K562 (cell line): ENCODE data around the gene CSNK1D. TPM values are rescaled to one million over a fixed set of nuclear protein-coding genes. Genes with fewer than 3 reads are reported as not detected.
A peak's percentile ranks its signal among the peaks of the same experiment; 100 is the strongest.

Source experiments
- ATF1 ChIP-seq, 2 experiments: fragments of 450-650 bp in 1 of 2; IDR thresholded peaks; 2 replicates each; pipeline ENCODE4 v1.6.1; 2016; ENCODE audit warnings: missing compliant biosample characterization in 1 of 2, missing genetic modification characterization in 1 of 2
- BCOR ChIP-seq: fragments of 450-650 bp; IDR thresholded peaks from 2 replicates; pipeline ENCODE4 v1.6.1; 2016
- FUS ChIP-seq: fragments of 200-400 bp; formaldehyde crosslinking; optimal IDR thresholded peaks from 2 replicates; pipeline ENCODE3; 2017; ENCODE audit warnings: low read depth, low read length
- KLF13 ChIP-seq: fragments of 450-650 bp; IDR thresholded peaks from 2 replicates; pipeline ENCODE4 v1.6.1; 2016; ENCODE audit warnings: missing genetic modification characterization, low read depth, mild to moderate bottlenecking, missing compliant biosample characterization, moderate library complexity, borderline replicate concordance
- MXI1 ChIP-seq: IDR thresholded peaks from 2 replicates; pipeline ENCODE4 v1.6.1; 2011; ENCODE audit warnings: low read depth, mild to moderate bottlenecking, improper control_type of control experiment, low read length
- RFX1 ChIP-seq: fragments of 450-650 bp; IDR thresholded peaks from 2 replicates; pipeline ENCODE4 v1.6.1; 2016; ENCODE audit warnings: mild to moderate bottlenecking, moderate library complexity
- SIX5 ChIP-seq, 2 experiments: IDR thresholded peaks; 2 replicates each; pipeline ENCODE4 v1.6.1; 2011; ENCODE audit warnings: low read length in 2 of 2, borderline replicate concordance in 1 of 2, low read depth in 1 of 2, mild to moderate bottlenecking in 1 of 2, moderate library complexity in 1 of 2; ENCODE audit not compliant: insufficient read depth in 1 of 2
- ZBTB17 ChIP-seq: fragments of 450-650 bp; formaldehyde crosslinking; IDR thresholded peaks from 2 replicates; pipeline ENCODE4 v1.4.0; 2020; ENCODE audit warnings: mild to moderate bottlenecking
- ZEB2 ChIP-seq: fragments of 450-650 bp; IDR thresholded peaks from 2 replicates; pipeline ENCODE4 v1.6.1; 2016
- ZNF143 ChIP-seq: sonication (generic); formaldehyde crosslinking; IDR thresholded peaks from 2 replicates; pipeline ENCODE4 v1.9.0; 2022; ENCODE audit warnings: mild to moderate bottlenecking, missing genetic modification reagents
- ZNF274 ChIP-seq: IDR thresholded peaks from 2 replicates; pipeline ENCODE4 v1.6.1; 2011; ENCODE audit warnings: low read depth, mild to moderate bottlenecking, low read length, moderate library complexity, borderline replicate concordance
- ZNF384 ChIP-seq: IDR thresholded peaks from 2 replicates; pipeline ENCODE4 v1.6.1; 2012; ENCODE audit warnings: low read depth, low read length, improper control_type of control experiment
- polyA plus RNA-seq, 8 experiments: library from polyadenylated mRNA; depleted of rRNA in 4 of 8; stranded (reverse) in 5 of 8; unstranded in 3 of 8; fragments of >200 nt; fragmentation: Nextera tagmentation in 2 of 8; fragmentation: Illumina TruSeq in 1 of 8; extraction: Ambion mirVana in 2 of 8; extraction: Trizol in 1 of 8; gene quantifications; 2 replicates each; pipeline versions ENCODE4 v1.2.1 to v1.2.3, GENCODE V29; 2011 to 2014; ENCODE audit warnings: inconsistent platforms in 1 of 8, missing spikeins in 1 of 8
- total RNA-seq, 7 experiments: library from RNA; depleted of rRNA in 6 of 7; stranded (reverse); fragments of >200 nt in 6 of 7; fragmentation: Illumina TruSeq in 2 of 7; extraction: Trizol in 2 of 7; gene quantifications; 2 replicates each; pipeline versions ENCODE4 v1.2.1 to v1.2.3, GENCODE V29; 2011 to 2021; ENCODE audit warnings: low replicate concordance in 1 of 7
- TF ChIP-seq, protein P1 (sequence below): fragments of 450-650 bp; IDR thresholded peaks from 2 replicates; pipeline ENCODE4 v1.6.1; 2017; ENCODE audit warnings: antibody characterized with exemption, mild to moderate bottlenecking
- TF ChIP-seq, protein P2 (sequence below): fragments of 250-450 bp; sonication (Bioruptor Pico); IDR thresholded peaks from 2 replicates; pipeline ENCODE4 v1.5.0; 2020; ENCODE audit warnings: mild to moderate bottlenecking
- TF ChIP-seq, protein P3 (sequence below): IDR thresholded peaks from 2 replicates; pipeline ENCODE4 v1.6.1; 2011; ENCODE audit not compliant: insufficient read length; ENCODE audit errors: extremely low read depth
- TF ChIP-seq, protein P4 (sequence below), 2 experiments: fragments of 150-350 bp in 1 of 2; IDR thresholded peaks; 2 replicates each; pipeline ENCODE4 v1.6.1; 2012 to 2016; ENCODE audit warnings: low read depth in 2 of 2, low read length in 2 of 2, mild to moderate bottlenecking in 1 of 2, moderate library complexity in 1 of 2

CSNK1D gene
- total and polyA plus RNA-seq, 9 of the 15 experiments (the other 6 are each of a cell fraction or from before 2014, with no cell fraction given), result 6.5 to 133 (median 41.3) TPM

DNA sequence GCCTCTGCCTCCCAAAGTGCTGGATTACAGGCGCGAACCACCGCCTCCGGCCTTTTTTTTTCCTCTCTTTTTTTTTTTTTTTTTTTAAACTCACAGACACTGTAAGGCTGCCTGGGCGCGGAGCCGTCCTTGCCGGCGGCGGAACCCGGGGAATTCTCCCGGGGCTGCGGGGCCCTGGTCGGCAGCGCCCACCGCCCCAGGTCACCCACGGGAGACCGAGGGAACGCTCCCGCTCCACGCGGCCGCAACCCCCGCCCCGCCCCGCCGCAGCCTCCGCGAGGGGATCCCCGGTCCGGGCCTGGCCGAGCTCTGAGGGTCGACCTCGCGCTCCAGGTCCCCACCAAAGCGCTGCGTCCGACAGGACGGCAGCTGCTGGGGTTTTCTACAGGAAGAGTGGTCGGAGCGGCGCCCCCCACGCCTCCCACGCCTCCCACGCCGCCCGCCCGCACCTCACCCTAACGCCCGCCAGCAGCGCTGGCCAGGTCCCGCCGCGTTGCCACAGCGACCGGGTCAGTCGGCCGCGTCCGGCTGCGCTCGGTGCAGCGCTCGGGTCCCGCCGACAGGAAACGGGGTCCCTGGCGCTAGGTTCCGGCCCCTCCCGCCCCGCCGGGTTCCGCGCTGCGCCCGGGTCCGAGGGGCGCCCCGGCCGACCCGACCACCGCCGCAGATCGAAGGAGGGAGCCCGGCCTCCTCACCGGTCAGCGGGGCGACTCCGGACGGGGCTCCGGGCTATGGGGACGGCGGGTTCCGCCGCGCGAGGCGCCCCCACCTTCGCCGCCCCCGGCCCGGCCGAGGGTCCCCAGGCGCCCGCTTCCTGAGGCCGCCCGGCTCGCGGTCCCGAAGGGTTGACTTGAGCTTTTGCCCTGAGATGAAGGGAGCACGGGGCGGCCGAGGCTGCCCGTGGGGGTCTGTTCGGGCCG is 60.9 kb downstream of the CSNK1D start, which contains the start of gene CCDC57 (continued):
- TF ChIP-seq KLF13 (no peak), ATF1 (CRISPR knock-in tag; IDR thresholded peaks at IDR 0.05) (no peak), ATF1 (tag; IDR thresholded peaks at IDR 0.05) (peak; percentile 54; the same call in 1 of the 2 replicates), MXI1 (peak; percentile 92), SIX5 (IDR thresholded peaks at IDR 0.05; ENCODE audit: borderline replicate concordance in 1 of 2, insufficient read depth in 1 of 2, low read depth in 1 of 2, low read length in 2 of 2) (peak; percentile 36 to 45; a peak in 1 of 4 replicates), ZNF384 (peak; percentile 84), ZEB2 (peak; percentile 86), ZNF143 (CRISPR knock-in tag) (no peak), RFX1 (peak; percentile 87), BCOR (0 out of 2 replicates have a peak, but pooled peaks have one; percentile 49), ZNF274 (no peak), FUS (peak; percentile 64), ZBTB17 (no peak)
- TF ChIP-seq, protein P1, sequence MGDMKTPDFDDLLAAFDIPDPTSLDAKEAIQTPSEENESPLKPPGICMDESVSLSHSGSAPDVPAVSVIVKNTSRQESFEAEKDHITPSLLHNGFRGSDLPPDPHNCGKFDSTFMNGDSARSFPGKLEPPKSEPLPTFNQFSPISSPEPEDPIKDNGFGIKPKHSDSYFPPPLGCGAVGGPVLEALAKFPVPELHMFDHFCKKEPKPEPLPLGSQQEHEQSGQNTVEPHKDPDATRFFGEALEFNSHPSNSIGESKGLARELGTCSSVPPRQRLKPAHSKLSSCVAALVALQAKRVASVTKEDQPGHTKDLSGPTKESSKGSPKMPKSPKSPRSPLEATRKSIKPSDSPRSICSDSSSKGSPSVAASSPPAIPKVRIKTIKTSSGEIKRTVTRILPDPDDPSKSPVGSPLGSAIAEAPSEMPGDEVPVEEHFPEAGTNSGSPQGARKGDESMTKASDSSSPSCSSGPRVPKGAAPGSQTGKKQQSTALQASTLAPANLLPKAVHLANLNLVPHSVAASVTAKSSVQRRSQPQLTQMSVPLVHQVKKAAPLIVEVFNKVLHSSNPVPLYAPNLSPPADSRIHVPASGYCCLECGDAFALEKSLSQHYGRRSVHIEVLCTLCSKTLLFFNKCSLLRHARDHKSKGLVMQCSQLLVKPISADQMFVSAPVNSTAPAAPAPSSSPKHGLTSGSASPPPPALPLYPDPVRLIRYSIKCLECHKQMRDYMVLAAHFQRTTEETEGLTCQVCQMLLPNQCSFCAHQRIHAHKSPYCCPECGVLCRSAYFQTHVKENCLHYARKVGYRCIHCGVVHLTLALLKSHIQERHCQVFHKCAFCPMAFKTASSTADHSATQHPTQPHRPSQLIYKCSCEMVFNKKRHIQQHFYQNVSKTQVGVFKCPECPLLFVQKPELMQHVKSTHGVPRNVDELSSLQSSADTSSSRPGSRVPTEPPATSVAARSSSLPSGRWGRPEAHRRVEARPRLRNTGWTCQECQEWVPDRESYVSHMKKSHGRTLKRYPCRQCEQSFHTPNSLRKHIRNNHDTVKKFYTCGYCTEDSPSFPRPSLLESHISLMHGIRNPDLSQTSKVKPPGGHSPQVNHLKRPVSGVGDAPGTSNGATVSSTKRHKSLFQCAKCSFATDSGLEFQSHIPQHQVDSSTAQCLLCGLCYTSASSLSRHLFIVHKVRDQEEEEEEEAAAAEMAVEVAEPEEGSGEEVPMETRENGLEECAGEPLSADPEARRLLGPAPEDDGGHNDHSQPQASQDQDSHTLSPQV, result peak; percentile 61; the same call in 1 of the 2 replicates
- TF ChIP-seq, protein P2, sequence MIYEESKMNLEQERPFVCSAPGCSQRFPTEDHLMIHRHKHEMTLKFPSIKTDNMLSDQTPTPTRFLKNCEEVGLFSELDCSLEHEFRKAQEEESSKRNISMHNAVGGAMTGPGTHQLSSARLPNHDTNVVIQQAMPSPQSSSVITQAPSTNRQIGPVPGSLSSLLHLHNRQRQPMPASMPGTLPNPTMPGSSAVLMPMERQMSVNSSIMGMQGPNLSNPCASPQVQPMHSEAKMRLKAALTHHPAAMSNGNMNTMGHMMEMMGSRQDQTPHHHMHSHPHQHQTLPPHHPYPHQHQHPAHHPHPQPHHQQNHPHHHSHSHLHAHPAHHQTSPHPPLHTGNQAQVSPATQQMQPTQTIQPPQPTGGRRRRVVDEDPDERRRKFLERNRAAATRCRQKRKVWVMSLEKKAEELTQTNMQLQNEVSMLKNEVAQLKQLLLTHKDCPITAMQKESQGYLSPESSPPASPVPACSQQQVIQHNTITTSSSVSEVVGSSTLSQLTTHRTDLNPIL (CRISPR knock-in tag), result no peak
- TF ChIP-seq, protein P3, sequence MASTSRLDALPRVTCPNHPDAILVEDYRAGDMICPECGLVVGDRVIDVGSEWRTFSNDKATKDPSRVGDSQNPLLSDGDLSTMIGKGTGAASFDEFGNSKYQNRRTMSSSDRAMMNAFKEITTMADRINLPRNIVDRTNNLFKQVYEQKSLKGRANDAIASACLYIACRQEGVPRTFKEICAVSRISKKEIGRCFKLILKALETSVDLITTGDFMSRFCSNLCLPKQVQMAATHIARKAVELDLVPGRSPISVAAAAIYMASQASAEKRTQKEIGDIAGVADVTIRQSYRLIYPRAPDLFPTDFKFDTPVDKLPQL, result no peak
- TF ChIP-seq, protein P4, sequence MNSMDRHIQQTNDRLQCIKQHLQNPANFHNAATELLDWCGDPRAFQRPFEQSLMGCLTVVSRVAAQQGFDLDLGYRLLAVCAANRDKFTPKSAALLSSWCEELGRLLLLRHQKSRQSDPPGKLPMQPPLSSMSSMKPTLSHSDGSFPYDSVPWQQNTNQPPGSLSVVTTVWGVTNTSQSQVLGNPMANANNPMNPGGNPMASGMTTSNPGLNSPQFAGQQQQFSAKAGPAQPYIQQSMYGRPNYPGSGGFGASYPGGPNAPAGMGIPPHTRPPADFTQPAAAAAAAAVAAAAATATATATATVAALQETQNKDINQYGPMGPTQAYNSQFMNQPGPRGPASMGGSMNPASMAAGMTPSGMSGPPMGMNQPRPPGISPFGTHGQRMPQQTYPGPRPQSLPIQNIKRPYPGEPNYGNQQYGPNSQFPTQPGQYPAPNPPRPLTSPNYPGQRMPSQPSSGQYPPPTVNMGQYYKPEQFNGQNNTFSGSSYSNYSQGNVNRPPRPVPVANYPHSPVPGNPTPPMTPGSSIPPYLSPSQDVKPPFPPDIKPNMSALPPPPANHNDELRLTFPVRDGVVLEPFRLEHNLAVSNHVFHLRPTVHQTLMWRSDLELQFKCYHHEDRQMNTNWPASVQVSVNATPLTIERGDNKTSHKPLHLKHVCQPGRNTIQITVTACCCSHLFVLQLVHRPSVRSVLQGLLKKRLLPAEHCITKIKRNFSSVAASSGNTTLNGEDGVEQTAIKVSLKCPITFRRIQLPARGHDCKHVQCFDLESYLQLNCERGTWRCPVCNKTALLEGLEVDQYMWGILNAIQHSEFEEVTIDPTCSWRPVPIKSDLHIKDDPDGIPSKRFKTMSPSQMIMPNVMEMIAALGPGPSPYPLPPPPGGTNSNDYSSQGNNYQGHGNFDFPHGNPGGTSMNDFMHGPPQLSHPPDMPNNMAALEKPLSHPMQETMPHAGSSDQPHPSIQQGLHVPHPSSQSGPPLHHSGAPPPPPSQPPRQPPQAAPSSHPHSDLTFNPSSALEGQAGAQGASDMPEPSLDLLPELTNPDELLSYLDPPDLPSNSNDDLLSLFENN (IDR thresholded peaks at IDR 0.05; ENCODE audit: low read depth in 2 of 2, low read length in 2 of 2), result no peak
